DMS153 treated with DMSO at 0.1 percent for 48 hours (cell line): Measurements from ENCODE around the gene CLDN14.

Experiments
- DNase-seq: peaks from one replicate; lab custom pipeline; 2025; ENCODE audit not compliant: unreplicated experiment; lab: John Stamatoyannopoulos, UW

Gene CLDN14

DNA sequence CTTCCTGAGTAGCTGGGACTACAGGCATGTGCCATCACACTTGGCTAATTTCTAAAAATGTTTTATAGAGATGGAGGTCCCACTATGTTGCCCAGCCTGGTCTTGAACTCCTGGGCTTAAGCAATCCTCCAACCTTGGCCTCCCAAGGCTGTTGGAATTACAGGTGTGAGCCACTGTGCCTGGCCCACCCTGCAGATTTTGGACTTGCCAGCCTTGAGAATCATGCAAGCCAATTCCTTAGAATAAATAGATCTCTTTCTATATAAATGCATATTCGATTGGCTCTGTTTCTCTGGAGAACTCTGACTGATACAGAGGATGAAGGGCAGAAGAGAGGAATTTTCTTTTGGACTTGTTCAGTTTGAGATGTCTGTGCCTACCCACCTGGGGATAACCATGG, 6.7 kb downstream of the CLDN14 start:
- no peak for DNase-seq

DNA sequence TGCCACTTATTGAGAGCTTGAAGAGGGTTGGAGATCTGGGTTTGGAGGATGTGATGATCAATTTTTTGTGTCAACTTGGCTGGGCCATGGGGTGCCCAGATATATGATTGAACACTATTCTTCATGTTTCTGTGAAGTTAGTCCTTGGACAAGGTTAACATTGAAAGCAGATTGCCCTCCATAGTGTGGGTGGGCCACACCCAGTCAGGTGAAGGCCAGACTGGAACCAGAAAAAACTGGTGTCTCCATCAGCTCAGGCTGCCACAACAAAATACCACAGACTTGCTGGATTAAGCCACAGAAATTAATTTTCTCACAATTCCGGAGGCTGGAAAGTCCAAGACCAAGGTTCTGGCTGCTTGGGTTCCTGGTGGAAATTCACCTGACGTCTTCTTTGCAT, 7.5 kb downstream of the CLDN14 start:
- DNase-seq: no peak

DNA sequence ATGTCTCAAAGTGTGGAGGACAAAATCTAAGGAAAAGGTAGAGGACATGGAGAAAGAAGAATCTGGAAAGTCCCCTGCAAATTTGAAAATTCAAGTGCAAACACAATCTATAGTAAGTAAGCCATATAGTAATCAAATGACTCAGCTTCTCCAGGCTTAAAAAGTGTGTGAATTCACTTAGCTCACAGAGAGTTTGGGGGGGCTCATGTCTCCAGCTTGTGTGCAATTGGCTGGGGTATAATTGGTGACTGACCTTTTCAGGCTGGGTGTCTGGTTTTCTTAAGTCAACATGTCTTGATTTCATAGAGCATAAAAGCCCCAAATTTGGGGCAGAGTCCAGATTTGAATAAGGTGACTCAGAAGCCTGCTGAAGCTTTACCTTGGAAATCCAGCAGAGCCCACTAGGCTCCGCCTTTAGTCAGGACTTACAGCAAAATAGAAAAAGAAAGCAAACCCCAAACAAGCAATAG, 8.6 kb downstream of the CLDN14 start:
- DNase-seq: no peak

- no peak for DNase-seq
Measured at GRCh38 chr21:36470294-36470693, 9.6 kb downstream of the CLDN14 start.

- no peak for DNase-seq
Measured at GRCh38 chr21:36466061-36466511, 13.8 kb downstream of the CLDN14 start.

DNA sequence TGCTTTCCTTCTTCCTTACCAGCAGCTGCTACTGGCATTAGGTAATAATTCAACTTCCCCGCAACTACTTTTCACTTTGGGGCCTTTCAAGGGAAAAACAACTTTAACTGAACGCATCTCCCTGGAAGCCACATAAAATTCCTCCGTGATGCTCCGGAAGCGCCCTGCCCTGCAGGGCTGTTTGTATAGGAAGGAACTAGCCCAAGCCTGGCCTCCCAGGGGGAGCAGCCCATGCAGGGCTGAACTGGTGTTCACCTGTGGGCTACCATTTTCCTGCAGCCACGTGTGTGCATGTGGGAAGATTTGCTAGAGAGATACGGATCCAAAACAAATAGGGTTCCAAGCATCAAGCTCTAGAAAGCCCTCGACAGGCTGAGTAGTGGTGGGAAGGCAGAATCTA, 14.4 kb downstream of the CLDN14 start:
- DNase-seq: no peak

- no peak for DNase-seq
Measured at GRCh38 chr21:36464590-36464989, 15.3 kb downstream of the CLDN14 start.

- DNase-seq: no peak
Measured at GRCh38 chr21:36463991-36464390, 15.9 kb downstream of the CLDN14 start.

- DNase-seq: no peak
Measured at GRCh38 chr21:36463204-36463603, 16.7 kb downstream of the CLDN14 start.

DNA sequence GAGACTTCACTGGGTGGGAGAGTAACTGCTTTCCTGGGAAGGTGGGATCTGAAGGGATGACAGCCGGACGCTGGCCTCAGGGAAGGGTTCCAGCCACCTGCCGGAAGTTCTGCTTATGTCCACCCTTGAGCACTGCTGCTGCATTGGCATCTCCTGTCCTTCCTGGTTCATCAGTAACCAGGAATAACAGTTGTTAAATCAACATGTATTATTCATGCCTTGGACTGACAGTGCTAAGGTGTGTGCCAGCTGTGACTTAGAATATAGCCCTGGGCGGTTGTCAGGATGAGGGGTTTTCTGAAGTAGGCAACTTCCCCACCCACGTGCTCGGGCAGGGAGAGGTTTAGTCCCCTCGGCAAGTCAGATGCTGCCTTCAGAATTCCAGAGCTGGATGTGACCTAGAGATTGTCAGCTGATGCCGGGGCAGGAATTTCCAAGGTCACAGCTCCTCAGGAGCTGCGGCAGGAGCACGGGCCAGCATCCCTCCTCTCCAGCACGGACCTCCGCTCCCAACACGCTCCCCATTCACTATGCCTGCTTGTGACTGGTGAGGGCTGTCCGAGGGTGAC, 17.9 kb downstream of the CLDN14 start:
- no peak for DNase-seq

DNA sequence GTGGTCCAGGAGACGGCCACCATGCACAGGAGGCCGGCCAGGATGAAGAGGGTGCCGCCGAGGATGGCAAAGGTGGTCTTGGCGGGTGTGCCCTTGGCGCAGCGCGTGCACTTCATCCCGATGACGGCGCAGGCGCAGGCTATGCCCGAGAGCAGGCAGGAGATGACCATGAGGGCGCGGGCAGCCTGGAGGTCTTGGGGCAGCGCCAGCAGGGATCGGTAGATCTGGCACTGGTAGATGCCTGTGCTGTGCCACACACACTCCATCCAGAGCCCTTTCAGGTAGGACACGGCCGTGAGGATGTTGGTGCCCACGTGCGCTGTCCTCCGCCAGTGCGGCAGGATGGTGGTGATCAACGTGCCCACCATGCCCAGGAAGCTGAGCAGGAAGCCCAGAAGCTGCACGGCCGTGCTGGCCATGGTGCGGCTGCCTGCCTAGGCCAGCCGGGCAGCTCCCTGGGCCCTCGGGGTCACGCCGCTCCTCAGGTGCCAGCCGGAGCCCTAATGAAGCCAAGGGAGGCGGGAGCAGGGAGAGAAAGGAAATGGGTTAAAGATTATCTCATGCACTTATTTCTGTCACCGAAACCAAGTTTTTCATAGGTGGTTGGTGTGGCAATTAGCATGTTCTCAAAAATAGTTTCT, 18.5 kb downstream of the CLDN14 start:
- DNase-seq: no peak

DNA sequence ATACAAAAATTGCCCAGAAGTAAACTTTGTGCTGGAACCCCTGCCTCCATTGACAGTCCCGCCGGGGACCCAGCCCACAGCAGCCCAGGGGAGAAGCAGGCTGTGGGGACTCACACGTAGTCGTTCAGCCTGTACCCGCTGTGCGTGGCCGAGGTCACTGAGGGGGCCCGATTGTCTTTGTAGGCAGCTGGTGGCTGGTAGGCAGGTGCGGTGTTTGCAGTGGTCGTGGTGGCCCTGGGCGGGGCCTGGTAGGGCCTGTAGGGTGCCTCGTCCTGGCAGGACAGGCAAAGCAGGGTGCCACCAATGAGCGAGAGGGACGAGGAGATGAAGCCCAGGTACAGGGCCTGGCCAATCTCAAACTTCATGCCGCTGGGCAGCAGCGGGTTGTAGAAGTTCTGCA, 19.1 kb downstream of the CLDN14 start:
- no peak for DNase-seq

- DNase-seq: no peak
Measured at GRCh38 chr21:36459098-36459497, 20.8 kb downstream of the CLDN14 start.

DNA sequence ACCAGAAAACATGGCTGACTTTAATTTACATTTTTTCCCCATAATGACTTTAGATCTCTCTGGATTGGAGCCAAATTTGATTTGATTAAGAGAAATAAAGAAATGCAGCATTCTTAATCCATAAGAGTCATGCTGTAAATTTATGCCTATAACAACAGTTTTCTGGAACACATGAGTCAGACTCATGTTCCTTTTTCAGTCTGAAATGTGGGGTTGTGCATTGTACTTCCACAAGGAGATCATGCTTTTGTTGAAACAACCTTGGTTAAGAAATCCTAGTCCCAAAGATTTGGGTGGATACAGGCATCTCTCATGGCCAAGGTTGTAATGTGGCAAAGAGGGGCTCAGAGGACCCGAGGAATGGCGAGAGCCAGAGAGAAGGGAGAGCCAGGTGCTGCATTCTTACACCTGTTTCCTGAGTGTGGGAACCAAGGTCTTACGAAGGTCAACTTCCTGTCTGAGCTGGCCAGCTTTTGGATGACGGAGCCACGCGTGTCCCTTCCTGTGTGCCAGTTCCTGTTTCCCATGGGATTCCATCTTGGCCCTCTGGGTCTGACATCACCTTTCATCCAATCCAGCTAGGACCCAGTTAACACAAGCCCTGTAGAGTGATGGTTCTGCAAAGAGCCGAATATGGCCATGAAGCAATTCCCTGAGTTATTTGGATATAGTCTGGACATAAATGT, 23.1 kb downstream of the CLDN14 start:
- no peak for DNase-seq

- no peak for DNase-seq
Measured at GRCh38 chr21:36454706-36455105, 25.2 kb downstream of the CLDN14 start.

DNA sequence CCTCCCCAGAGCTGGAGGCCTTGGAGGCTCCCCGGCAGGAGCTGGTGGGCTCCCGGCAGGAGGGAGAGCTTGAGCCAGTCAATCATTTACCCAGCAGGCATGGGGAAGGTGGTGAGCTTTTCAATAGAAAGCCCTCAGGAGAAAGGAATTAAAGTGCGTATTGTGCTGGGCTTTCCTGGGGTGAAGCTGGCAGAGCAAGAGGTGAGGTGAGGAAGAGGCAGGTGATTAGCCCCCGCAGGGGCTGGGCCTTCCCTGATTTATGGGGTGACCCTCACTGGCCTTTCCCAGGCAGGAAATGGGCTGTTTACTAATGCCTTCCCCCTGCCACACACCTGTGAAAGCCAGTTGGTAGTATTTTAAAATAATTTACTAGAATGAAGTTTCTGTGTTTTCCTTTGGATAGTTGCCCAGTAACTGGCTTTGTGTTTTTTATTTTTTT, 25.8 kb downstream of the CLDN14 start:
- DNase-seq: peak; percentile 25

DNA sequence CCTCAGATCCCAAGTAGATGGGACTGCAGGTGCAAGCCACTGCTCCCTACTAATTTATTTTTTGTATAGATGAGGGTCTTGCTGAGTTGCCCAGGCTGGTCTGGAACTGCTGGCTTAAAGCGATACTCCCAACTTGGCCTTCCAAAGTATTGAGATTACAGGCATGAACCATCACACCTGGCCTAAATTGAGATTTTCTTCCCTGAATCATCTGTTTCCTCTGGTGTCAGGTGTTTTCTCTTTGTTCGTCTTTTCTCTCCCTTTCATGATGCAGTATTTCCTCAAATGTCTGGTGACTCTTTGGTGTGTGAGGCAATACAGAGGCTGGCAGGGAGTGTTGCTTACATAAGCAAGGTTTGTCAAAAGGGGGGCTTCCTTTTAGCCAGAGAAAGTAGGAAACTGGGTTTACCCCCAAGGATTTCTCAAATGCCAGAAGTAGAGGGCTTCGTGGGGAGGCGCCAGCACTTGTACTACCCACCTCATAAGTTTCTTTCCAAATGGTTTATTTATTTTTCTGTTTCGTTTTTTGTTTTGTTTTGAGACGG, 27.6 kb downstream of the CLDN14 start:
- no peak for DNase-seq

DNA sequence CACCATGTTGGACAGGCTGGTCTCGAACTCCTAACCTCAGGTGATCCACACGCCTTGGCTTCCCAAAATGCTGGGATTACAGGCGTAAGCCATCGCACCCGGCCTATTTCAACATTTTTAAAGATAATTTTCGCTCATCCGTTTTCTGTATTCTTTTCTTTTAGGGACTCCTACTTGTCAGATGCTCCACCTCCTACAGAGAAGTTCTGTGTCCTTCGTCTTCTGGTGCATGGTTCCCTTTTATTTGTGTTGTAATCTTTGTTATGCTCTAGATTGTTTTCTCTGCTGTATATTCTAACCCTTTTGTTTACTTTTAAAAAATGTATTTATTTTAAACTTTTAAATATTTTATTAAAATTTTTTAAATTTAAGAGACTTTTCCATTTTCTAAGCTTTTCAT, 28.4 kb downstream of the CLDN14 start:
- DNase-seq: no peak

DNA sequence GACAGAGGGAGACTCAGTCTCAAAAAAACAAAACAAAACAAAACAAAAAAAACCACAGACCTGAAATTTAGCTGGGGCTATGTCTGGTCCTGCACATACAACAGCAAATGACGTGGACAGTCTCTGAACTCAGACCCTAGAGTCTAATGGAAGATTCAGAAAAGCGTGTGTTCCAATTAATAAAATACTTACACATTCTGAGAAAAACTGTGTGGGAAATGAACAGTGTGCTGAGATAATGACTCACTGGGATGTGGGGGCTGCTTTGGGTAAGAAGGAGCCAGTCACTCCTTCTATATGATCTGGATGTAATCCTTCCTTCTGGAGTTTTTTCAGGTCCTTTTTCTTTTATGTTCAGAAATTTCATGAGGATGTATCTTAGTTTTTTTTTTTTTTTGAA, 29.4 kb downstream of the CLDN14 start:
- DNase-seq: no peak

DNA sequence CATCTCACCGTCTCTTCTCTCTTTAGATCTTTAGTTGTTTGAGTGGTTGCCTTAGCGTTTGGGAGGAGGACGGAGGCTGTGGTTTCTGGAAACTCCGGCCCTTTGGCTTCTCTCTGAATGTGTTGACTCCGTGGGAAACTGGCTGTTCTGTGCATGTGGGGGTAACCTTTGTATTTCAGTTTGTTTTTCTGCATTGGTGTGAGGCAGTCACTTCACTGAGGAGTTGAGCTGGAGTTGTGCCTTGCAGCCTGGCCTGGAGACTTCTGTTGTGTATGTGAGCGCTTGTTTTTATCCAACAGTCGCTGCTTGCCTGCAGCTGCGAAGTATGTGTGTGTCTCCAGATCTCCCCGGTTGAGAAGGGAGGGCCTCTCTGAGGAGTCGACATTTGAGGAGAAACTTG, 33.6 kb downstream of the CLDN14 start:
- no peak for DNase-seq

GRCh38 chr21:36441715-36442114, 38.2 kb downstream of the CLDN14 start:
- no peak for DNase-seq

- no peak for DNase-seq
Measured at GRCh38 chr21:36437745-36438128, 42.2 kb downstream of the CLDN14 start.
